NCI-H2029 (cell line): ENCODE results near the gene STIM2.
"Not testable (repeated sequence)": the region's sequence is repeated elsewhere in the genome, so short reads cannot be mapped to it uniquely, and the experiment has no call there.

Experiments
- DNase-seq: peaks from one replicate; lab custom pipeline; 2025; lab: John Stamatoyannopoulos, UW

STIM2 gene

GRCh38 chr4:26867914-26868684, 7.5 kb downstream of the STIM2 start:
- DNase-seq: no peak

- no peak for DNase-seq
Measured at GRCh38 chr4:26870576-26871262, 10.1 kb downstream of the STIM2 start.

GRCh38 chr4:26871611-26872010, 11.0 kb downstream of the STIM2 start:
- no peak for DNase-seq

- no peak for DNase-seq
Measured at GRCh38 chr4:26873391-26874026, 12.9 kb downstream of the STIM2 start.

DNA sequence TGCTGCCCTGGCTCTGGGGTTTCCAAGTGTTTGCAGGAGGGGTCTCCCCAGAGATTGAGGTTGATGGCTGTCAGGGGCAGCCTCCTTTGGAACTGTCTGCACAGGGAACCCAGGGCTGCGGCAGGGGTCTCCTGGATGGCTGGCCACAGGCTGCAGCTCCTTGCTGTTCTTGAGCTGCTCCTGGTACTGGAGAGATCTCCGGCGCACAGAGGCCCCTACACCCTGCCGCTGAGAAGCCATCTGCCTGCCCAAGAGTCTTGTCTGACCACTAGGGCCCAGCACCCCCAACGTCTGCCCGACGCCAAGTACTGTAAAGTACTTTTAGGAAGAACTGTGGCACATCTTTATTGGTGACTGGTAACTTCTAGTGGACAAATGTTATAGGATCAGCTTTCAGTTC, 13.5 kb downstream of the STIM2 start:
- no peak for DNase-seq

DNA sequence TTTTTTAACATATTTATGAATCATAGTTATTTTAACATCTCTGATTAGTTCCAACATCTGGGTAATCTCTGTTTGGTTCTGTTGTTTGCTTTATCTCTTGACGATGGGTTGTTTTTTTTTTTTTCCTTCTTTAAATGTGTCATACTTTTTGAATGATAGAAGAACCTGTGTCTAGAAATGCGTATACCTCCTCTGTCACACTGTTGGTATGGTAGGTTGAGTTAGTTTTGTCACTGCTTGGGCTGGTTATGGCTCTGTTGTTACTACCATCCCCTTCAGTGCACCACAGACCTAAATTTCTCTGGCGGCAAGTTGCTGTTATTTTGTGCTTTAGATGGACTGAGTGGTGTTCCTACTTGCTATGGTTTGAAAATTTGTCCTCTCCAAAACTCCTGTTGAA, 16.8 kb downstream of the STIM2 start:
- DNase-seq: no peak

DNA sequence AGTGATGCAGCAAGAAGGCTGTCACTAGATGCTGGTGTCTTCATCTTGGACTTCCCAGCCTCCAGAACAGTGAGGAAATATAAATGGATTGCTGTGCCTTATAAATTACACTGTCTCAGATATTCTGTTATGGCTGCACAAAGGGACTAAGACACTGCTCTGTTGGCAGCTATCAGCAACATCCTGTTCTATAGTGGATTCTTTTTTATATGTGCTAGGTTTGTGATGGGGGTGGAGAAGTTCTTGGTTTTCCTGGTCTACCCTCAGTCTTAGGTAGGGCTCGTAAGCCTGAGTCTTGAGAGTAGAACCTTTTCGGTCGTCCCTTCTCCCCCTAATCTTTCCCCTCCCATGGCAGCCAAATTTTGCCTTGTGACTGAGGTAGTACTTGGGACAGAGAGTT, 17.3 kb downstream of the STIM2 start:
- DNase-seq: no peak

- DNase-seq: no peak
Measured at GRCh38 chr4:26878794-26879391, 18.3 kb downstream of the STIM2 start.

GRCh38 chr4:26879805-26880204, 19.2 kb downstream of the STIM2 start:
- no peak for DNase-seq

GRCh38 chr4:26884026-26884425, 23.4 kb downstream of the STIM2 start:
- no peak for DNase-seq

GRCh38 chr4:26884486-26884988, 23.9 kb downstream of the STIM2 start:
- DNase-seq: no peak

GRCh38 chr4:26885912-26886274, 25.3 kb downstream of the STIM2 start:
- DNase-seq: peak; percentile 34

DNA sequence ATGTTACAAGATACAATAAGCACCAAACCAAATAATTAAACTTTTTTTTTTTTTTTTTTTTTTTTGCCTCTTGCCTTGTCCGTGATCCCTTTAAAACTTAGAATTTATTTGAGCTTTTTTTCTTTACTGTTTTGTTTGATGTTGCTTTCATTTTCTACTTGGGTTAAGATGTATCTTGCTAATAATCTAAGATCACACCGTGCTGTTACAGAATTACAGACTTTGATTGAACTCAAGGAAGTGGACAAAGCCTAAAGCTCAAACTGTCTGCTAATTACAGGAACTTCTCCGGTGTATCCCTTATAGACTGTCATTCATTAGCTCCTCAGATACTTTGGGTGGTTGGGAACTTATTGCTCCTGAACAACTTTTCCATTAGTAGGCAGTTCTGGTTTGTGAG, 26.5 kb downstream of the STIM2 start:
- no peak for DNase-seq

DNA sequence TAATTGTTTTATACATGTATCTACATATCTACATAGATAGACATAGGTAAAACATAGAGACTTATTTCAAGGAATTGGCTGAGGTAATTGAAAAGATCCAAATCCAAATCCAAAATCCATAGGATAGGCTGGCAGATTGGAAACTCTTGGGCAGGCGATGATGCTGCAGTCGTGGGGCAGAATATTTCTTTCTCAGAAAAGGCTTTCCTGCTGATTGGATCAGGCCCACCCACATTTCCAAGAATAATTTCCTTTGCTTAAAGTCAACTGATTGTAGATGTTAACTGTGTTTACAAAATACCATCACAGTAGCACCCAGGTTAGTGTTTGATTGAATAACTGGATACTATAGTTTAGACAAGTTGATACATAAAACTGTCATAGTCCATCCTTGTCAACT, 27.2 kb downstream of the STIM2 start:
- no peak for DNase-seq

GRCh38 chr4:26889356-26889755, 28.7 kb downstream of the STIM2 start:
- DNase-seq: peak; percentile 29

GRCh38 chr4:26891054-26891453, 30.4 kb downstream of the STIM2 start:
- DNase-seq: no peak

GRCh38 chr4:26891867-26892266, 31.2 kb downstream of the STIM2 start:
- DNase-seq: no peak

DNA sequence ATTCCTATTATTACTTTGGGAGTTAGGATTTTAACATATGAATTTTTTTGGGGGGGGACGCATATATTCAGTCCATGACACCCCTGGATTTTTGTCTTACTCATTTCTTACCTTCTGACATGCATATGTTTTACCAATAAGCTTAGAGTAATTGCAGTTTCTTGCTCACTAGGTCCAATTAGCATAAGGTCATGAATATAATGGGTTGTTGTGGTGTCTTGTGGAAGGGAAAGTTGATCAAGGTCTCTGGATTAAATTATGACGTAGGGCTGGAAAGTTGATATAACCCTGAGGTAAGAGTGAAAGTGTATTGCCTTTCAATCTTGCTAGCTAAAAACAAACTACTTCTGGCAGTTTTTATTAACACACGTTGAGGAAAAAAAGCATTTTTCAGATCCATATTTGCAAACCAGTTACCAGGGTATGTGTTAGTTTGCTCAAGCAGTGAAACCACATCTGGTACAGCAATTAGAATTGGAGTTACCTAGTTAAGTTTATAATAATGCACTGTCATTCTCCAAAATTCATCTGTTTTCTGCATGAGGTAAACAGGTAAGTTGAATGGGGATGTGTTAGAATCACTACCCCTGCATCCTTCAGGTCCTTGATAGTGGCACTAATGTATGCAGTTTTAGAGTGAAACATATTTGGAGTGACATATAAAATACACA, 32.0 kb downstream of the STIM2 start:
- no peak for DNase-seq

- DNase-seq: no peak
Measured at GRCh38 chr4:26893491-26893890, 32.9 kb downstream of the STIM2 start.

DNA sequence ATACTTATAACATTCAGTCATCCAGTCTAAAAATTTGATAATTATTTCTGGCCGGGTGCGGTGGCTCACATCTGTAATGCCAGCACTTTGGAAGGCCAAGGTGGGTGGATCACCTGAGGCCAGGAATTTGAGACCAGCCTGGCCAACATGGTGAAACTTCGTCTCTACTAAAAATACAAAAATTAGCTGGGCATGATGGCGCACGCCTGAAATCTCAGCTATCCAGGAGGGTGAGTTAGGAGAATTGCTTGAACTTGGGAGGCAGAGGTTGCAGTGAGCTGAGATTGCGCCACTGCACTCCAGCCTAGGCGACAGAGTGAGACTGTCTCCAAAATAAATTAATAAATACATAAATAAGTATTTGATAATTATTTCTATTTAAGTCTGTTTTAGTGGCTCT, 34.2 kb downstream of the STIM2 start:
- not testable (repeated sequence) for DNase-seq

DNA sequence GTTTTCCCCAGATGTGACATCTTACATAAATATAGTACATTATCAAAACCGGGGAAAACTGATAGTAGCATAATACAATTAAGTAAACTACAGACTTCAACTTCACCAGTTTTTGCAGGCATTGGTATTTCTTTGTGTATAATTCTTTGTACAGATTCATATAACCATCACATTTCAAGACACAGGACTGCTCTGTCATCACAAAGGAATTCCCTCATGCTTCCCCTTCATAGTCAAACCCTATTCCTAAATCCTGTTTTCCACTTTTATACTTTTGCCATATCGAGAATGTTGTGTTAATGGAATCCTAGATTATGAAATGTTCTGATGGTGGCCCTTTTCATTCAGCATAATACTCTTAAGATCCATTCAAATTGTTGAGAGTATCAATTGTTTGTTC, 36.0 kb downstream of the STIM2 start:
- no peak for DNase-seq

- no peak for DNase-seq
Measured at GRCh38 chr4:26899991-26900390, 39.4 kb downstream of the STIM2 start.
